ENCODE results near the gene NPEPL1.

Gene NPEPL1

GRCh38 chr20:58700823-58701222 is 8.2 kb downstream of the NPEPL1 start:
- DNase-seq (ENCODE audit: low spot score): no peak

- DNase-seq (ENCODE audit: low spot score): no peak
Observed at GRCh38 chr20:58701431-58702160, 9.0 kb downstream of the NPEPL1 start.

GRCh38 chr20:58702161-58702510 is 9.5 kb downstream of the NPEPL1 start:
- DNase-seq (ENCODE audit: low spot score): no peak

GRCh38 chr20:58702859-58703648 is 10.5 kb downstream of the NPEPL1 start:
- DNase-seq (ENCODE audit: low spot score): no peak

GRCh38 chr20:58703765-58704371 is 11.3 kb downstream of the NPEPL1 start:
- DNase-seq (ENCODE audit: low spot score): no peak

GRCh38 chr20:58705208-58705926 is 12.8 kb downstream of the NPEPL1 start:
- no peak for DNase-seq (ENCODE audit: low spot score)

GRCh38 chr20:58706150-58706892 is 13.7 kb downstream of the NPEPL1 start:
- DNase-seq (ENCODE audit: low spot score): no peak

GRCh38 chr20:58706975-58707681 is 14.5 kb downstream of the NPEPL1 start:
- no peak for DNase-seq (ENCODE audit: low spot score)

- DNase-seq (ENCODE audit: low spot score): no peak
Observed at GRCh38 chr20:58707770-58708169, 15.2 kb downstream of the NPEPL1 start.

- DNase-seq (ENCODE audit: low spot score): no peak
Observed at GRCh38 chr20:58708246-58708931, 15.8 kb downstream of the NPEPL1 start.

GRCh38 chr20:58709013-58709702 is 16.6 kb downstream of the NPEPL1 start:
- no peak for DNase-seq (ENCODE audit: low spot score)

- no peak for DNase-seq (ENCODE audit: low spot score)
Observed at GRCh38 chr20:58709703-58710039, 17.1 kb downstream of the NPEPL1 start.

GRCh38 chr20:58710481-58711265 is 18.1 kb downstream of the NPEPL1 start:
- DNase-seq (ENCODE audit: low spot score): no peak

GRCh38 chr20:58711266-58712051 is 18.9 kb downstream of the NPEPL1 start:
- DNase-seq (ENCODE audit: low spot score): no peak

GRCh38 chr20:58712151-58712791 is 19.7 kb downstream of the NPEPL1 start:
- DNase-seq (ENCODE audit: low spot score): no peak

- no peak for DNase-seq (ENCODE audit: low spot score)
Observed at GRCh38 chr20:58712806-58713731, 20.5 kb downstream of the NPEPL1 start.

Data from iPS-NIHi11 (cell line).